ENCODE results near the gene IL27RA.

- no peak for TF ChIP-seq EZH2 (IDR thresholded peaks at IDR 0.05; ENCODE audit: borderline replicate concordance, low read depth, low read length, severe bottlenecking)
- no peak for TF ChIP-seq JUN (IDR thresholded peaks at IDR 0.05; ENCODE audit: borderline replicate concordance, insufficient read depth, insufficient read length, low read depth)
These were observed 42.1 kb upstream of the IL27RA start for GRCh38 chr19:13989487-13989886.

All from endothelial cell of umbilical vein (primary cell).